K562 (cell line): ENCODE data around the gene B9D2. TPM values are rescaled to one million over a fixed set of nuclear protein-coding genes. Genes with fewer than 3 reads are reported as not detected.

Source experiments
- EGR1 ChIP-seq: fragments of 450-650 bp; conservative IDR thresholded peaks from 2 replicates; pipeline ENCODE4 v1.6.1; 2017; ENCODE audit warnings: mild to moderate bottlenecking
- EWSR1 ChIP-seq: fragments of 450-650 bp; IDR thresholded peaks from 2 replicates; pipeline ENCODE4 v1.6.1; 2018; ENCODE audit warnings: borderline replicate concordance, mild to moderate bottlenecking, low read depth, moderate library complexity; ENCODE audit not compliant: partially characterized antibody
- FOXM1 ChIP-seq, 2 experiments: fragments of 450-650 bp in 1 of 2; sonication (generic) in 1 of 2; formaldehyde crosslinking in 1 of 2; IDR thresholded peaks; 2 replicates each; pipeline versions ENCODE4 v1.6.1 to v1.9.0; 2017 to 2022; ENCODE audit warnings: low read depth in 2 of 2, mild to moderate bottlenecking in 2 of 2, missing genetic modification reagents in 1 of 2, moderate library complexity in 1 of 2
- GABPB1 ChIP-seq: sonication (generic); formaldehyde crosslinking; IDR thresholded peaks from 2 replicates; pipeline ENCODE4 v1.8.0; 2022; ENCODE audit warnings: mild to moderate bottlenecking, missing genetic modification reagents
- HBP1 ChIP-seq: fragments of 450-650 bp; formaldehyde crosslinking; IDR thresholded peaks from 2 replicates; pipeline ENCODE4 v1.4.0; 2022; ENCODE audit warnings: missing genetic modification characterization
- HLTF ChIP-seq: fragments of 450-650 bp; IDR thresholded peaks from 2 replicates; pipeline ENCODE4 v1.6.1; 2016
- KLF13 ChIP-seq: fragments of 450-650 bp; IDR thresholded peaks from 2 replicates; pipeline ENCODE4 v1.6.1; 2016; ENCODE audit warnings: missing genetic modification characterization, low read depth, mild to moderate bottlenecking, missing compliant biosample characterization, moderate library complexity, borderline replicate concordance
- LARP7 ChIP-seq: fragments of 450-650 bp; IDR thresholded peaks from 2 replicates; pipeline ENCODE4 v1.6.1; 2016
- NR2C2 ChIP-seq, 2 experiments: fragments of 200-800 bp in 1 of 2; sonication (Bioruptor generic) in 1 of 2; sonication (generic) in 1 of 2; formaldehyde crosslinking in 1 of 2; IDR thresholded peaks; 2 replicates each; pipeline versions ENCODE4 v1.6.1 to v1.8.0; 2016 to 2022; ENCODE audit warnings: mild to moderate bottlenecking in 1 of 2, missing compliant biosample characterization in 1 of 2, missing genetic modification characterization in 1 of 2, missing genetic modification reagents in 1 of 2
- PREB ChIP-seq: sonication (generic); formaldehyde crosslinking; IDR thresholded peaks from 2 replicates; pipeline ENCODE4 v1.8.1; 2023; ENCODE audit warnings: mild to moderate bottlenecking, missing genetic modification reagents
- SETDB1 ChIP-seq: IDR thresholded peaks from one replicate; pipeline ENCODE4 v1.6.1; 2012; ENCODE audit warnings: low read length, control low read depth, inconsistent platforms
- SIN3A ChIP-seq, 2 experiments: fragments of 150-350 bp in 1 of 2; IDR thresholded peaks; 2 replicates each; pipeline ENCODE4 v1.6.1; 2011 to 2016; ENCODE audit warnings: borderline replicate concordance in 2 of 2, low read depth in 2 of 2, low read length in 2 of 2, mild to moderate bottlenecking in 2 of 2, moderate library complexity in 2 of 2; ENCODE audit not compliant: control insufficient read depth in 1 of 2
- SMARCA4 ChIP-seq: fragments of 450-650 bp; IDR thresholded peaks from 2 replicates; pipeline ENCODE4 v1.6.1; 2016
- SRSF3 ChIP-seq: fragments of 200-400 bp; formaldehyde crosslinking; IDR thresholded peaks from 2 replicates; pipeline ENCODE4 v1.6.1; 2016; ENCODE audit warnings: mild to moderate bottlenecking, low read length, moderate library complexity; ENCODE audit not compliant: insufficient read depth
- STAT5A ChIP-seq: IDR thresholded peaks from 2 replicates; pipeline ENCODE4 v1.6.1; 2012; ENCODE audit warnings: low read length, inconsistent platforms, borderline replicate concordance
- THRB ChIP-seq: fragments of 450-650 bp; formaldehyde crosslinking; conservative IDR thresholded peaks from 2 replicates; pipeline ENCODE4 v1.4.0; 2022; ENCODE audit warnings: mild to moderate bottlenecking, missing genetic modification characterization
- VEZF1 ChIP-seq: fragments of 200-800 bp; sonication (Bioruptor generic); IDR thresholded peaks from 2 replicates; pipeline ENCODE4 v1.6.1; 2017; ENCODE audit warnings: missing genetic modification characterization, missing compliant biosample characterization
- ZKSCAN8 ChIP-seq: fragments of 200-800 bp; sonication (Bioruptor generic); IDR thresholded peaks from 2 replicates; pipeline ENCODE4 v1.6.1; 2016; ENCODE audit warnings: missing genetic modification characterization, missing compliant biosample characterization
- ZNF134 ChIP-seq: fragments of 250-450 bp; sonication (Bioruptor Pico); conservative IDR thresholded peaks from 2 replicates; pipeline ENCODE4 v1.4.0; 2020
- ZNF253 ChIP-seq: fragments of 250-450 bp; sonication (Bioruptor Pico); conservative IDR thresholded peaks from 2 replicates; pipeline ENCODE4 v1.6.1; 2021; ENCODE audit warnings: mild to moderate bottlenecking
- ZNF347 ChIP-seq: fragments of 450-650 bp; formaldehyde crosslinking; IDR thresholded peaks from 2 replicates; pipeline ENCODE4 v1.4.0; 2020; ENCODE audit warnings: low read depth, mild to moderate bottlenecking, moderate library complexity
- ZNF668 ChIP-seq: fragments of 250-450 bp; sonication (Bioruptor Pico); IDR thresholded peaks from 2 replicates; pipeline ENCODE4 v1.8.0; 2022; ENCODE audit warnings: mild to moderate bottlenecking, inconsistent platforms
- polyA plus RNA-seq, 8 experiments: library from polyadenylated mRNA; depleted of rRNA in 4 of 8; stranded (reverse) in 5 of 8; unstranded in 3 of 8; fragments of >200 nt; fragmentation: Nextera tagmentation in 2 of 8; fragmentation: Illumina TruSeq in 1 of 8; extraction: Ambion mirVana in 2 of 8; extraction: Trizol in 1 of 8; gene quantifications; 2 replicates each; pipeline versions ENCODE4 v1.2.1 to v1.2.3, GENCODE V29; 2011 to 2014; ENCODE audit warnings: inconsistent platforms in 1 of 8, missing spikeins in 1 of 8
- total RNA-seq, 7 experiments: library from RNA; depleted of rRNA in 6 of 7; stranded (reverse); fragments of >200 nt in 6 of 7; fragmentation: Illumina TruSeq in 2 of 7; extraction: Trizol in 2 of 7; gene quantifications; 2 replicates each; pipeline versions ENCODE4 v1.2.1 to v1.2.3, GENCODE V29; 2011 to 2021; ENCODE audit warnings: low replicate concordance in 1 of 7

B9D2 gene
- total and polyA plus RNA-seq, 9 of the 15 experiments (the other 6 are each of a cell fraction or from before 2014, with no cell fraction given), result 0.83 to 6.9 (median 2.8) TPM

GRCh38 chr19:41324921-41325639, 38.9 kb downstream of the B9D2 start (continued):
- TF ChIP-seq KLF13 (0 out of 2 replicates have a peak, but pooled peaks have one; percentile 48), VEZF1 (CRISPR knock-in tag) (peak; percentile 58; the same call in 1 of the 2 replicates), ZNF253 (CRISPR knock-in tag) (no peak), LARP7 (peak; percentile 59; the same call in 1 of the 2 replicates), HLTF (peak; percentile 62; the same call in 1 of the 2 replicates), EGR1 (peak; percentile 89), FOXM1 (IDR thresholded peaks at IDR 0.05; ENCODE audit: low read depth) (no peak), FOXM1 (CRISPR knock-in tag; IDR thresholded peaks at IDR 0.05; ENCODE audit: low read depth) (no peak), STAT5A (no peak), HBP1 (CRISPR knock-in tag) (peak; percentile 49; the same call in 1 of the 2 replicates), ZNF134 (CRISPR knock-in tag) (no peak), SETDB1 (no peak), ZKSCAN8 (CRISPR knock-in tag) (no peak), NR2C2 (CRISPR knock-in tag; IDR thresholded peaks at IDR 0.05) (no peak), NR2C2 (tag; IDR thresholded peaks at IDR 0.05) (no peak), PREB (CRISPR knock-in tag) (no peak), ZNF347 (CRISPR knock-in tag) (no peak), SMARCA4 (0 out of 2 replicates have a peak, but pooled peaks have one; percentile 28), SRSF3 (no peak), THRB (CRISPR knock-in tag) (peak; percentile 92), GABPB1 (0 out of 2 replicates have a peak, but pooled peaks have one; percentile 13), EWSR1 (no peak), SIN3A (IDR thresholded peaks at IDR 0.05; ENCODE audit: borderline replicate concordance in 2 of 2, control insufficient read depth in 1 of 2, low read depth in 2 of 2, low read length in 2 of 2) (0 out of 4 replicates have a peak, but pooled peaks of 1 of the 2 experiments have one; percentile 20), ZNF668 (CRISPR knock-in tag) (no peak)
